Neural crest cell (in vitro differentiated cells): ENCODE measurements around the gene SHF. TPM values are rescaled to one million over a fixed set of nuclear protein-coding genes. Genes with fewer than 3 reads are reported as not detected.

Experiments
- DNase-seq: peaks from one replicate; pipeline ENCODE4 v3.0.0; 2021; ENCODE audit warnings: low read depth, mixed read lengths, low spot score
- H3K27ac Mint-ChIP-seq: one replicate; pipeline ENCODE4 v1.8.0; 2021; ENCODE audit warnings: mild to moderate bottlenecking, mixed read lengths; ENCODE audit not compliant: unreplicated experiment
- H3K27me3 Mint-ChIP-seq: 2 replicates; pipeline ENCODE4 v1.8.0; 2021; ENCODE audit warnings: low read depth, mild to moderate bottlenecking, mixed read lengths
- H3K36me3 Mint-ChIP-seq: 2 replicates; pipeline ENCODE4 v1.8.0; 2021; ENCODE audit warnings: low read depth, mild to moderate bottlenecking, mixed read lengths
- H3K4me1 Mint-ChIP-seq: 2 replicates; pipeline ENCODE4 v1.8.0; 2021; ENCODE audit warnings: mixed read lengths
- H3K4me3 Mint-ChIP-seq: one replicate; pipeline ENCODE4 v1.8.0; 2021; ENCODE audit warnings: mild to moderate bottlenecking, mixed read lengths
- H3K9me3 Mint-ChIP-seq: 2 replicates; pipeline ENCODE4 v1.8.0; 2021; ENCODE audit warnings: mixed read lengths
- total RNA-seq: library from RNA; stranded (reverse); gene quantifications from 2 replicates; pipeline ENCODE4 v1.2.1, GENCODE V29; 2021
- TF ChIP-seq, protein P1 (sequence below): fragments of 200-600 bp; sonication (generic); conservative IDR thresholded peaks from 2 replicates; pipeline ENCODE4 v1.5.0; 2021; ENCODE audit warnings: antibody characterized with exemption, mild to moderate bottlenecking

SHF gene
- total RNA-seq, 1 donor from 2014 or later: 55.0 TPM

DNA sequence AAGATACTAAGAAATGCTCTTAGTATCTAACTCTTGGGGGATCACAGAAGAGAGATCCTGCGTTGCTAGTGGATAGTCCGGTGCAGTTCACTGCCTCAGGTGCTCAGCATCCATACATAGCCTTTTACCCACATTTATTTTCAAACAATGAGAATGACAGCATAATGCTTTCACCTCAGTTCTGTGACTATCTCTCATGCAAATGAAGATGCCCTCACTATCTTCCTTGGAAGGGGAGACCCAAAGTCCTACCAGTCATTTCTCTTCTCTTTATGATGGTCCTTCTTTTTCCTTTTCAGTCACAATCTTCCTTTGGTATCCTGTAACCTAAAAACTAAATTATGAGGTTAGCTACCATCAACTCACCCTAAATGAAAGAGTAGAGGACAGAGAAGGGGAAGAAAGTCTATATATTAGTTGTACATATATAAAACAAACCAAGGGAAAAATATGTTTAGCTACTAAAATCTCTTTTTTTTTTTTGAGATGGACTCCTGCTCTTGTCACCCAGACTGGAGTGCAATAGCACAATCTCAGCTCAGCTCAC, 33.4 kb upstream of the SHF start:
- Mint-ChIP-seq H3K27ac (no peak overlapping the region), H3K4me3 (no peak overlapping the region), H3K9me3 (no peaks in the 10 kb centered on the region), H3K27me3 (peaks cover 29% of the 10 kb centered on the region), H3K36me3 (no peaks in the 10 kb centered on the region), H3K4me1 (no peaks in the 10 kb centered on the region)
- TF ChIP-seq, protein P1, sequence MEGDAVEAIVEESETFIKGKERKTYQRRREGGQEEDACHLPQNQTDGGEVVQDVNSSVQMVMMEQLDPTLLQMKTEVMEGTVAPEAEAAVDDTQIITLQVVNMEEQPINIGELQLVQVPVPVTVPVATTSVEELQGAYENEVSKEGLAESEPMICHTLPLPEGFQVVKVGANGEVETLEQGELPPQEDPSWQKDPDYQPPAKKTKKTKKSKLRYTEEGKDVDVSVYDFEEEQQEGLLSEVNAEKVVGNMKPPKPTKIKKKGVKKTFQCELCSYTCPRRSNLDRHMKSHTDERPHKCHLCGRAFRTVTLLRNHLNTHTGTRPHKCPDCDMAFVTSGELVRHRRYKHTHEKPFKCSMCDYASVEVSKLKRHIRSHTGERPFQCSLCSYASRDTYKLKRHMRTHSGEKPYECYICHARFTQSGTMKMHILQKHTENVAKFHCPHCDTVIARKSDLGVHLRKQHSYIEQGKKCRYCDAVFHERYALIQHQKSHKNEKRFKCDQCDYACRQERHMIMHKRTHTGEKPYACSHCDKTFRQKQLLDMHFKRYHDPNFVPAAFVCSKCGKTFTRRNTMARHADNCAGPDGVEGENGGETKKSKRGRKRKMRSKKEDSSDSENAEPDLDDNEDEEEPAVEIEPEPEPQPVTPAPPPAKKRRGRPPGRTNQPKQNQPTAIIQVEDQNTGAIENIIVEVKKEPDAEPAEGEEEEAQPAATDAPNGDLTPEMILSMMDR: no peak
- no peak for DNase-seq

- H3K4me3 Mint-ChIP-seq: no peak overlapping the region
- H3K9me3 Mint-ChIP-seq: no peaks in the 10 kb centered on the region
- TF ChIP-seq, protein P1: no peak
- H3K27me3 Mint-ChIP-seq: peaks cover 18% of the 10 kb centered on the region
- no peak overlapping the region for H3K27ac Mint-ChIP-seq
- DNase-seq: no peak
- no peaks in the 10 kb centered on the region for H3K36me3 Mint-ChIP-seq
- no peaks in the 10 kb centered on the region for H3K4me1 Mint-ChIP-seq
Measured at GRCh38 chr15:45212493-45212892, 24.7 kb upstream of the SHF start.

- Mint-ChIP-seq H3K4me3 (peak overlapping the region; percentile 63), H3K36me3 (no peaks in the 10 kb centered on the region), H3K27ac (no peak overlapping the region), H3K4me1 (no peaks in the 10 kb centered on the region), H3K27me3 (peaks cover 30% of the 10 kb centered on the region), H3K9me3 (no peaks in the 10 kb centered on the region)
- peak; percentile 71 for DNase-seq
- TF ChIP-seq, protein P1: peak; percentile 91
Measured at GRCh38 chr15:45205192-45205591, 17.4 kb upstream of the SHF start.

DNA sequence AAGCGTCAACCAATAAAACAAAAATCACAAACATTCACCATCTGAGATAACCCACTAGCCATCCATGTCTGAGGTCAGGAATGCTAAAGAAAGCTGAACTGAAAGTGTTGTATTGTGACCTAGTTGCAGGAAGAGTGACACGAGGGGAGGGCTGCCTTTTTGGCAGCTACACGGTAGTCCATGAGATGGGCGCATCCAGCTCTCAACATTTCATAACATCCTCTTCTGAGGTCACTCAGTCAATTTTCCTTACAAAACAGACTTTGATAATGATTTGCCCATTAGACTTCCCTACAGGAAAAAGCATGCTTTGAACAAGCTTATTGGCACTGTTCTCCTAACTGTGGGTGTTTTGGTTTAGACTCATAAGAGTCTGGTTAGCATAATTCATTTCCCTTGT, 15.4 kb upstream of the SHF start:
- peaks cover 6% of the 10 kb centered on the region for H3K36me3 Mint-ChIP-seq
- DNase-seq: no peak
- TF ChIP-seq, protein P1: no peak
- peaks cover 2% of the 10 kb centered on the region for H3K9me3 Mint-ChIP-seq
- no peak overlapping the region for H3K27ac Mint-ChIP-seq
- peaks cover 14% of the 10 kb centered on the region for H3K4me1 Mint-ChIP-seq
- peaks cover 38% of the 10 kb centered on the region for H3K27me3 Mint-ChIP-seq
- H3K4me3 Mint-ChIP-seq: peak overlapping the region; percentile 45

- H3K4me3 Mint-ChIP-seq: no peak overlapping the region
Measured at GRCh38 chr15:45201869-45202268, 14.1 kb upstream of the SHF start.

More at GRCh38 chr15:45201869-45202268, 14.1 kb upstream of the SHF start:
- peaks cover 29% of the 10 kb centered on the region for H3K27me3 Mint-ChIP-seq
- H3K36me3 Mint-ChIP-seq: peaks cover 6% of the 10 kb centered on the region
- TF ChIP-seq, protein P1: no peak
- no peak for DNase-seq
- H3K4me1 Mint-ChIP-seq: peaks cover 19% of the 10 kb centered on the region
- H3K9me3 Mint-ChIP-seq: peaks cover 3% of the 10 kb centered on the region
- no peak overlapping the region for H3K27ac Mint-ChIP-seq
